ENCODE measurements around the gene ERV3-1.
"Not testable (repeated sequence)": the region's sequence is repeated elsewhere in the genome, so short reads cannot be mapped to it uniquely, and the experiment has no call there.

ERV3-1 gene, protein sequence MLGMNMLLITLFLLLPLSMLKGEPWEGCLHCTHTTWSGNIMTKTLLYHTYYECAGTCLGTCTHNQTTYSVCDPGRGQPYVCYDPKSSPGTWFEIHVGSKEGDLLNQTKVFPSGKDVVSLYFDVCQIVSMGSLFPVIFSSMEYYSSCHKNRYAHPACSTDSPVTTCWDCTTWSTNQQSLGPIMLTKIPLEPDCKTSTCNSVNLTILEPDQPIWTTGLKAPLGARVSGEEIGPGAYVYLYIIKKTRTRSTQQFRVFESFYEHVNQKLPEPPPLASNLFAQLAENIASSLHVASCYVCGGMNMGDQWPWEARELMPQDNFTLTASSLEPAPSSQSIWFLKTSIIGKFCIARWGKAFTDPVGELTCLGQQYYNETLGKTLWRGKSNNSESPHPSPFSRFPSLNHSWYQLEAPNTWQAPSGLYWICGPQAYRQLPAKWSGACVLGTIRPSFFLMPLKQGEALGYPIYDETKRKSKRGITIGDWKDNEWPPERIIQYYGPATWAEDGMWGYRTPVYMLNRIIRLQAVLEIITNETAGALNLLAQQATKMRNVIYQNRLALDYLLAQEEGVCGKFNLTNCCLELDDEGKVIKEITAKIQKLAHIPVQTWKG

DNA sequence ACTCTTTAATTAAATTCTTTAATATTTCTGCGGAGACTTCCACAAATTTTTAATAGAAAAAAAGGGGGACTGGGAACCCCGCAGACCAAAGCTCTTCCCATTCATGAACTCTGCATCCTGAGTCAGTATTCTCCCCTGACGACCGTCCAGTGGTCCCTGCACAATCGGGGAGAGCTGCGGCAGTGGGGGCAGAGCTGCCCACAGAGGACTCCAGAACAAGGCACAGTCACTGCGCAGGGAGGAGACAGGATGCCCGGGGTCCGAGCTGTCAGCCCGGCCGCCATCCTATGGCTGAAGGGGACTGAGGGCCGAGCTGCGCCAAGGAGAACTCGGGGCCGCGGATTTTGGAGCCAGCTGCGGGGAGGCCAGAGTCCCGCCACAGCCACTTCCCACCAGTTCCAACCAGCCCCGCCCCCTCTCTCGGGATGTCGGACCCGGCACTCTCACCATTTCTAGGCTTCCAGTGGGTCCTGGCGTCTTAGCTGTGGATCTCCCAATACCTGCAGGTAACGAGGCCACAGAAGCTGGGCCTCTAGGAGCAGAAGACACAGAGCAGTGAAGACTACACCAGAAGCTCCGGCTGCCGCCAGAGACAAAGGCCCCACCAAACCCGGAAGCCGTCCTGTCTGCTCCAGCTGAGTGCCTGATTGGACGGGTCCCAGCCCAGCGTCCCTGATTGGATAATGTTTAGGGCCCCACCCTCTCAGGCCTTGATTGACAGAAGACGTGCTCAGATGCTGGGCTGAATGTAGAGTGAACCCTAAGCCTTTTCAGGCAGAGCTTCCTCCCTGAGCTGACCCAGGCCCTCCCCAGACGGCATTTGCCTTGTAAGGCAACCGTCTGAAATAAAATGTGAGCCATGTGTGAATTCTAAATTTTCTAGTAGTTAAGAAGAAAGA is at the start of gene ERV3-1:
Gene ERV3-1, minus strand, starts transcription at position 594 of the 899 bp plus-strand sequence. CDS start 13,661 bp downstream, outside the sequence.
- TF ChIP-seq EZH2phosphoT487 (IDR thresholded peaks at IDR 0.05; ENCODE audit: low read depth) (no peak), CTCF (IDR thresholded peaks at IDR 0.05; ENCODE audit: low read depth, low read length) (no peak)
- Histone ChIP-seq H3K79me2 (ENCODE audit: low read length) (peaks cover 51% of the 10 kb centered on the region), H3K9ac (ENCODE audit: low read length) (peak within 1 kb of the TSS; percentile 92), H3K36me3 (replicated peaks; ENCODE audit: low read depth, low read length) (peaks cover 40% of the 10 kb centered on the region), H3K27me3 (ENCODE audit: low read depth, low read length) (no peaks in the 10 kb centered on the region), H2AFZ (ENCODE audit: low read depth, low read length) (peak within 1 kb of the TSS; percentile 87), H3K4me1 (ENCODE audit: low read length) (peaks cover 12% of the 10 kb centered on the region), H3K27ac (ENCODE audit: low read length) (peak within 1 kb of the TSS; percentile 60), H3K4me2 (ENCODE audit: low read length) (peak within 1 kb of the TSS; percentile 83), H3K4me3 (ENCODE audit: low read length) (peak within 1 kb of the TSS; percentile 91), H3K9me3 (ENCODE audit: insufficient read depth, low read length) (peaks cover 9% of the 10 kb centered on the region; the same call in 1 of the 2 replicates), H4K20me1 (ENCODE audit: insufficient read depth, low read length) (no peaks in the 10 kb centered on the region)

GRCh38 chr7:65055786-65056185 is 49.3 kb upstream of the ERV3-1 start:
- H3K36me3 ChIP-seq (replicated peaks; ENCODE audit: low read depth, low read length); H3K4me3 ChIP-seq (ENCODE audit: low read length); H3K4me2 ChIP-seq (ENCODE audit: low read length); H3K9me3 ChIP-seq (ENCODE audit: insufficient read depth, low read length); H3K27ac ChIP-seq (ENCODE audit: low read length); H3K9ac ChIP-seq (ENCODE audit: low read length); H3K27me3 ChIP-seq (ENCODE audit: low read depth, low read length); H3K79me2 ChIP-seq (ENCODE audit: low read length); H2AFZ ChIP-seq (ENCODE audit: low read depth, low read length); H4K20me1 ChIP-seq (ENCODE audit: insufficient read depth, low read length); H3K4me1 ChIP-seq (ENCODE audit: low read length): not testable (repeated sequence)

- not testable (repeated sequence) for H3K4me3 ChIP-seq (ENCODE audit: low read length); H3K27ac ChIP-seq (ENCODE audit: low read length); H3K9me3 ChIP-seq (ENCODE audit: insufficient read depth, low read length); H2AFZ ChIP-seq (ENCODE audit: low read depth, low read length); H3K79me2 ChIP-seq (ENCODE audit: low read length); H3K4me2 ChIP-seq (ENCODE audit: low read length); H3K4me1 ChIP-seq (ENCODE audit: low read length); H4K20me1 ChIP-seq (ENCODE audit: insufficient read depth, low read length); H3K36me3 ChIP-seq (replicated peaks; ENCODE audit: low read depth, low read length); H3K27me3 ChIP-seq (ENCODE audit: low read depth, low read length); H3K9ac ChIP-seq (ENCODE audit: low read length)
These were observed 48.0 kb upstream of the ERV3-1 start for GRCh38 chr7:65054466-65054994.

DNA sequence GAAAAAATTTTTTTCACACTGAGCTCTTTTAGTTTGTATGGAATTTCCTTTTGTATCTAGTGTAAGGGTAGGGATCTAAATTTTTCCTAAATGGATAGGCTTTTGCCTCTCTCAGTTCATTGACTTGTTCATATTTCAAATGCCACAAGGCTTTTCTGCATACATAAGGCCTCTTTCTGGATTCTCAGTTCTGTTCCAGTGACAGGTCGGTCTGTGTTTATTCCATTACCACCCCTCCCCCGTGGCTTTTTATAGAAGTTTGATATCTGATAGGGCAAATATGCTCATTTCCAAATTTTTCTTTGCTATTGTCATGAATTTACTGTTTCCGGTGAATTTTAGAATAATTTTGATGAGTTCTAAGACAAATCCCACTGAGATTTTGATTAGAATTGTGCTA is 45.2 kb upstream of the ERV3-1 start:
- not testable (repeated sequence) for H3K9ac ChIP-seq (ENCODE audit: low read length); H3K4me3 ChIP-seq (ENCODE audit: low read length); H2AFZ ChIP-seq (ENCODE audit: low read depth, low read length); H3K4me1 ChIP-seq (ENCODE audit: low read length); H3K79me2 ChIP-seq (ENCODE audit: low read length); H3K4me2 ChIP-seq (ENCODE audit: low read length); H3K27ac ChIP-seq (ENCODE audit: low read length); H3K27me3 ChIP-seq (ENCODE audit: low read depth, low read length); H3K9me3 ChIP-seq (ENCODE audit: insufficient read depth, low read length); H4K20me1 ChIP-seq (ENCODE audit: insufficient read depth, low read length); H3K36me3 ChIP-seq (replicated peaks; ENCODE audit: low read depth, low read length)

- H3K36me3 ChIP-seq (replicated peaks; ENCODE audit: low read depth, low read length); H3K4me1 ChIP-seq (ENCODE audit: low read length); H3K27ac ChIP-seq (ENCODE audit: low read length); H3K27me3 ChIP-seq (ENCODE audit: low read depth, low read length); H3K4me3 ChIP-seq (ENCODE audit: low read length); H2AFZ ChIP-seq (ENCODE audit: low read depth, low read length); H3K9me3 ChIP-seq (ENCODE audit: insufficient read depth, low read length); H3K4me2 ChIP-seq (ENCODE audit: low read length); H4K20me1 ChIP-seq (ENCODE audit: insufficient read depth, low read length); H3K9ac ChIP-seq (ENCODE audit: low read length); H3K79me2 ChIP-seq (ENCODE audit: low read length): not testable (repeated sequence)
These were observed 44.7 kb upstream of the ERV3-1 start for GRCh38 chr7:65051139-65051538.

DNA sequence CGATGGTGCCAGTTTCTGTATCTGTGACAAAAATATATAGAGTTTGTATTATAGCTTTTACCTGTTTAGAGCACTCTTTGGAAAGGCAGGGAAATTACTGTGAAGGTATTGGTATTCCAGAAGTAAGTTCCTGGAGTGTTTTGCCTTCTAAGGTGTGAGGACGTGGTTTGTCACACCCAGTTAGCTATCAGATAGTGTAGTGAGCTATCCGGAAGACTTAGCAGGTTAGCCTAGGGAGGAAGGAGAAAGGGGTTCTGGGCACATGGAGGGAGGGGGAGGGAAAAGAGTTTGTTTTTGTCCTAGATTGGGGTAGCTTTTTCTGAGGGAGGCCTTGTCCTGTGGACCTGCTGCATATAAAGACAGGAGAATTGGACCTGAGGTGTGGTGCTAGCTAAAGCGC is 39.8 kb upstream of the ERV3-1 start:
- not testable (repeated sequence) for H3K27me3 ChIP-seq (ENCODE audit: low read depth, low read length); H3K9ac ChIP-seq (ENCODE audit: low read length); H3K79me2 ChIP-seq (ENCODE audit: low read length); H2AFZ ChIP-seq (ENCODE audit: low read depth, low read length); H3K4me1 ChIP-seq (ENCODE audit: low read length); H3K4me2 ChIP-seq (ENCODE audit: low read length); H4K20me1 ChIP-seq (ENCODE audit: insufficient read depth, low read length); H3K27ac ChIP-seq (ENCODE audit: low read length); H3K36me3 ChIP-seq (replicated peaks; ENCODE audit: low read depth, low read length); H3K9me3 ChIP-seq (ENCODE audit: insufficient read depth, low read length); H3K4me3 ChIP-seq (ENCODE audit: low read length)

- not testable (repeated sequence) for H3K27ac ChIP-seq (ENCODE audit: low read length); H3K27me3 ChIP-seq (ENCODE audit: low read depth, low read length); H3K36me3 ChIP-seq (replicated peaks; ENCODE audit: low read depth, low read length); H3K4me3 ChIP-seq (ENCODE audit: low read length); H4K20me1 ChIP-seq (ENCODE audit: insufficient read depth, low read length); H3K4me1 ChIP-seq (ENCODE audit: low read length); H3K9ac ChIP-seq (ENCODE audit: low read length); H3K9me3 ChIP-seq (ENCODE audit: insufficient read depth, low read length); H2AFZ ChIP-seq (ENCODE audit: low read depth, low read length); H3K79me2 ChIP-seq (ENCODE audit: low read length)
- H3K4me2 ChIP-seq (ENCODE audit: low read length), result 0 out of 2 replicates have a peak overlapping the region, but pooled peaks have one; percentile 9
These were observed 39.1 kb upstream of the ERV3-1 start for GRCh38 chr7:65045589-65045988.

DNA sequence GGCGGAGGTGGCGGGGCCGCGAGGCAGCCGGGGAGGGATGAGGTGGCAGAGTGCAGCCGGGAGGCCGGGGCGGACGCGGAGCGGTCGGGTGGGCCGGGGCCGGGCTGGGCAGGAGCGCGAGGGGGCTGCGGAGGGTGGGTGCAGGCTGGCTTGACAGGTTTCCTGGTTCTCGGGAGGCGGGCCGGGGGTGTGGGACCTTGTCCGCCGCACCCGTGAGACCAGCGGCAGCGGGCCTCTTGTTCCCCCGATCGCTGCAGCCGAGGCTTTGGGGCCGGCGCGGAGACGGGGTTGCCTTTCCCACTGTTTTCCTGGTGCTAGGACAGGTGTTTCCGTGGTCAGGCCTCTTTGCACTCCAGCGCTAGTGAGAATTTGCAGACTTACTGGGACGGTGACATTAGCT is 32.3 kb upstream of the ERV3-1 start:
- not testable (repeated sequence) for H3K27me3 ChIP-seq (ENCODE audit: low read depth, low read length); H3K9me3 ChIP-seq (ENCODE audit: insufficient read depth, low read length); H3K27ac ChIP-seq (ENCODE audit: low read length); H4K20me1 ChIP-seq (ENCODE audit: insufficient read depth, low read length); H3K36me3 ChIP-seq (replicated peaks; ENCODE audit: low read depth, low read length); H2AFZ ChIP-seq (ENCODE audit: low read depth, low read length)
- Histone ChIP-seq H3K4me3 (ENCODE audit: low read length) (peak overlapping the region; percentile 87), H3K9ac (ENCODE audit: low read length) (peak overlapping the region; percentile 68), H3K79me2 (ENCODE audit: low read length) (peaks cover 24% of the 10 kb centered on the region), H3K4me2 (ENCODE audit: low read length) (peak overlapping the region; percentile 93), H3K4me1 (ENCODE audit: low read length) (peaks cover 12% of the 10 kb centered on the region)
